ENCODE data around the gene TRIM27. TPM values are rescaled to one million over a fixed set of nuclear protein-coding genes. Genes with fewer than 3 reads are reported as not detected.
"Not testable (repeated sequence)": the region's sequence is repeated elsewhere in the genome, so short reads cannot be mapped to it uniquely, and the experiment has no call there.

TRIM27 gene
- total RNA-seq, 6 experiments from 2014 or later, result 31.5 to 54.8 (median 36.7) TPM

DNA sequence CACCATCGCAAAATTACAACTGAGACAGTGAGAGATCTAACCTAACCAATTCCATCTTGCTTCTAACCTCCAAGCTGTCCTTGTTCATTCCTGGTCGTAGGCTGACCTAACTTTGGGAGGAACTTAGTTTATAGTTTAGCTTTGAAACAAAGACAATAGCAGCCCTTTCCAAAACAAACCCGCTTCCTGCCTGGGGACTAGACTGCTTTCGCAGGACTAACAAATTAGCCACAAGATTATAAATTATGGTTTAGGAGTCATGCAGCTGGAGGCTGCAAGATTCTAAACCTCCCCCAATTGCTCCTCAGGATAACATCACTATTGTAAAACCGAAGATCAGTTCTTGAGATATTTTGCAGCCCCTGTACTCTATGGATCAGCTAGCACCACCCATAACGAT is 63.2 kb downstream of the TRIM27 start:
- no peak for DNase-seq
- Histone ChIP-seq H3K27ac (no peak overlapping the region), H3K9me3 (no peaks in the 10 kb centered on the region), H3K27me3 (no peaks in the 10 kb centered on the region), H3K36me3 (no peaks in the 10 kb centered on the region), H3K4me3 (no peak overlapping the region), H3K4me1 (peaks cover 0 to 7% (median 2%) of the 10 kb centered on the region in 4 donors)
- intact Hi-C loops (cut with DNase I), result no loop called here
- ATAC-seq, result no peak
- 33% methylated on average over 5 of the region's 6 CpGs for WGBS (ENCODE audit: insufficient coverage, low coverage, low lambda C conversion rate, missing lambda C conversion rate)
- TF ChIP-seq, protein P1, sequence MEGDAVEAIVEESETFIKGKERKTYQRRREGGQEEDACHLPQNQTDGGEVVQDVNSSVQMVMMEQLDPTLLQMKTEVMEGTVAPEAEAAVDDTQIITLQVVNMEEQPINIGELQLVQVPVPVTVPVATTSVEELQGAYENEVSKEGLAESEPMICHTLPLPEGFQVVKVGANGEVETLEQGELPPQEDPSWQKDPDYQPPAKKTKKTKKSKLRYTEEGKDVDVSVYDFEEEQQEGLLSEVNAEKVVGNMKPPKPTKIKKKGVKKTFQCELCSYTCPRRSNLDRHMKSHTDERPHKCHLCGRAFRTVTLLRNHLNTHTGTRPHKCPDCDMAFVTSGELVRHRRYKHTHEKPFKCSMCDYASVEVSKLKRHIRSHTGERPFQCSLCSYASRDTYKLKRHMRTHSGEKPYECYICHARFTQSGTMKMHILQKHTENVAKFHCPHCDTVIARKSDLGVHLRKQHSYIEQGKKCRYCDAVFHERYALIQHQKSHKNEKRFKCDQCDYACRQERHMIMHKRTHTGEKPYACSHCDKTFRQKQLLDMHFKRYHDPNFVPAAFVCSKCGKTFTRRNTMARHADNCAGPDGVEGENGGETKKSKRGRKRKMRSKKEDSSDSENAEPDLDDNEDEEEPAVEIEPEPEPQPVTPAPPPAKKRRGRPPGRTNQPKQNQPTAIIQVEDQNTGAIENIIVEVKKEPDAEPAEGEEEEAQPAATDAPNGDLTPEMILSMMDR (IDR thresholded peaks at IDR 0.05), result no peak
- TF ChIP-seq POLR2A (IDR thresholded peaks at IDR 0.05), result no peak

DNA sequence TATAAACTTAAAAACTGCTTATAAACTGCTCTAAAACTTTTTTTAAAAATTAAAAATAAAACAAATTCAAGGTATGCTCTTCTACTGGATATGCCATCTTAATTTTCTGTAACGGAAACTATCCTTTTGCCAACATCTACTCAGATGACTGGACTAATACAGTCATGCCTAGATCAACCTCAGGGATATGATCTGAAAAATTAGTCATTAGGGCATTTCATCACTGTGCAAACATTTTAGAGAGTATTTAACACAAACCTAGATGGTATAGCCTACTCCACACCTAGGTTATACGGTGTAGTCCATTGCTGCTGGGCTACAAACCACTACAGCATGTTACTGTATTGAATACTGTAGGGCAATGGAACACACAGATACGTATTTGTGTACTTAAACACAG is 64.8 kb downstream of the TRIM27 start:
- WGBS (ENCODE audit: insufficient coverage, low coverage, low lambda C conversion rate, missing lambda C conversion rate), result 66% methylated on average over 3 of the region's 3 CpGs

DNA sequence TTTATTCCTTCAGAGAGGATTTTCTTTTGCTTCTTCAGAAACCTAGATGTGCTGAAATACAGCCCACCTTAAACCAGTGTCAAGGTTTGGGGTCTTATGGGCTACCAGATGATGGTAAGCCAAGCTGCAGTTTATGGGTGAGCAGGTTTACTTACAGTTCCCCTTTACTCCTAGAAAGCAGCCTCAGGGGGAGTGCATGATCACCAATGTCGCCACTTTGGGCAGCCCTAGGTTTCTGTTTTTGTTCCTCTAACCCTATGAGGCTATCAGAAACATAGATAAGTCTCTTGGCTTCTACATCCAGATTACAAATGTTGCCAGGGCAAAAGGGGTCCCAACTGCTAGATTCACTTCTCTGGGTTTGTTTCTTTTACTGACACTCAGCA is 67.2 kb downstream of the TRIM27 start:
- Histone ChIP-seq H3K27ac (no peak overlapping the region), H3K4me1 (no peaks in the 10 kb centered on the region), H3K4me3 (no peak overlapping the region), H3K36me3 (no peaks in the 10 kb centered on the region), H3K9me3 (no peaks in the 10 kb centered on the region), H3K27me3 (no peaks in the 10 kb centered on the region)
- WGBS (ENCODE audit: insufficient coverage, low coverage, low lambda C conversion rate, missing lambda C conversion rate), result 27% methylated on average over 1 of the region's 1 CpG
- ATAC-seq (no peak), DNase-seq (no peak)
- no peak for TF ChIP-seq POLR2A (IDR thresholded peaks at IDR 0.05)
- TF ChIP-seq, protein P1 (IDR thresholded peaks at IDR 0.05), result no peak
- intact Hi-C loops (cut with DNase I), result no loop called here

More for the DNA sequence above, 64.8 kb downstream of the TRIM27 start:
- no peak overlapping the region for H3K4me3 ChIP-seq
- H3K9me3 ChIP-seq, result no peaks in the 10 kb centered on the region
- no peaks in the 10 kb centered on the region for H3K36me3 ChIP-seq
- peaks cover 0 to 5% (median 0%) of the 10 kb centered on the region in 4 donors for H3K4me1 ChIP-seq
- H3K27ac ChIP-seq, result no peak overlapping the region
- no peaks in the 10 kb centered on the region for H3K27me3 ChIP-seq
- intact Hi-C loops (cut with DNase I), result no loop called here
- TF ChIP-seq, protein P1 (IDR thresholded peaks at IDR 0.05), result no peak
- no peak for TF ChIP-seq POLR2A (IDR thresholded peaks at IDR 0.05)
- ATAC-seq (no peak), DNase-seq (no peak)

DNA sequence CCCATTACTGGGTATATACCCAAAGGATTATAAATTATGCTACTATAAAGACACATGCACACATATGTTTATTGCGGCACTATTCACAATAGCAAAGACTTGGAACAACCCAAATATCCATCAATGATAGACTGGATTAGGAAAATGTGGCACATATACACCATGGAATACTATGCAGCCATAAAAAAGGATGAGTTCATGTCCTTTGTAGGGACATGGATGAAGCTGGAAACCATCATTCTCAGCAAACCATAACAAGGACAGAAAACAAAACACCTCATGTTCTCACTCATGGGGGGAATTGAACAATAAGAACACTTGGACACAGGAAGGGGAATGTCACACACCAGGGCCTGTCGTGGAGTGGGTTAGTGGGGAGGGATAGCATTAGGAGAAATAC is 69.4 kb downstream of the TRIM27 start:
- intact Hi-C loops (cut with DNase I), result not testable (repeated sequence)

More for the DNA sequence above, 69.4 kb downstream of the TRIM27 start:
- not testable (repeated sequence) for H3K9me3 ChIP-seq, H3K4me3 ChIP-seq, H3K27ac ChIP-seq, H3K27me3 ChIP-seq, H3K4me1 ChIP-seq, DNase-seq, H3K36me3 ChIP-seq, ATAC-seq
- WGBS (ENCODE audit: insufficient coverage, low coverage, low lambda C conversion rate, missing lambda C conversion rate), result 83% methylated on average over 2 of the region's 2 CpGs

Small RNAs within 50 kb of the gene (small RNA-seq; reads per million reads assigned to genes)
- gene RNU6-930P, result 0 reads per million in 2 experiments

Other genes with a start within 250 kb of the TRIM27 start
- under 1 TPM; 0.18 to 0.62 (median 0.41) TPM for gene ZNF311, start 81.3 kb upstream of the TRIM27 start, total RNA-seq
- not detected for gene OR2W1, start 121.2 kb upstream of the TRIM27 start, total RNA-seq
- not detected for gene OR2B3, start 163.3 kb upstream of the TRIM27 start, total RNA-seq
- not detected for gene OR2J1, start 175.5 kb upstream of the TRIM27 start, total RNA-seq
- not detected for gene OR2J3, start 184.1 kb upstream of the TRIM27 start, total RNA-seq
- gene OR2J2, start 246.9 kb upstream of the TRIM27 start, total RNA-seq, result not detected

Data from right lobe of liver (tissue), 6 donors.